ENCODE data around the gene MCRIP2. TPM values are rescaled to one million over a fixed set of nuclear protein-coding genes. Genes with fewer than 3 reads are reported as not detected.

MCRIP2 gene
- total and polyA plus RNA-seq, 10 donors: 23.6 to 106 (median 41.8) TPM

- H3K36me3 ChIP-seq: peaks cover 0 to 13% (median 0%) of the 10 kb centered on the region in 6 donors
- H3K4me1 ChIP-seq: peaks cover 0 to 27% (median 18%) of the 10 kb centered on the region in 6 donors
- no peak overlapping the region for H3K4me3 ChIP-seq
- TF ChIP-seq CTCF (IDR thresholded peaks at IDR 0.05 in 8 of 11, conservative IDR thresholded peaks at IDR 0.05 in 3 of 11) (no peak), POLR2AphosphoS5 (IDR thresholded peaks at IDR 0.05) (no peak), POLR2A (IDR thresholded peaks at IDR 0.05) (no peak)
- no peaks in the 10 kb centered on the region for H3K27me3 ChIP-seq (replicated peaks in 1 of 7)
- intact Hi-C loops (cut with DNase I; ENCODE audit: low total_unique reads): no loop called here
- WGBS, 5 donors: 80 to 94% (median 81%) methylated on average over 6 to 14 of the region's 14 CpGs
- DNase-seq: no peak
- H3K9me3 ChIP-seq: peaks cover 0 to 7% (median 5%) of the 10 kb centered on the region in 8 donors
- peak overlapping the region in 5 of 8 donors; percentile 9 to 60 (median 26) for H3K27ac ChIP-seq
These were observed 31.6 kb upstream of the MCRIP2 start for GRCh38 chr16:609984-610383.

GRCh38 chr16:610513-611381 is 30.9 kb upstream of the MCRIP2 start:
- Histone ChIP-seq H3K27ac (peak overlapping the region in 1 of 8 donors; percentile 60), H3K9me3 (no peaks in the 10 kb centered on the region), H3K27me3 (replicated peaks in 1 of 7) (no peaks in the 10 kb centered on the region), H3K36me3 (peaks cover 0 to 6% (median 0%) of the 10 kb centered on the region in 6 donors), H3K4me1 (peaks cover 0 to 27% (median 18%) of the 10 kb centered on the region in 6 donors), H3K4me3 (no peak overlapping the region)
- TF ChIP-seq POLR2A (IDR thresholded peaks at IDR 0.05): no peak
- TF ChIP-seq POLR2AphosphoS5 (IDR thresholded peaks at IDR 0.05): peak; percentile 7 to 62 (median 50)
- peak; percentile 41 to 91 (median 75) for TF ChIP-seq CTCF (IDR thresholded peaks at IDR 0.05 in 8 of 11, conservative IDR thresholded peaks at IDR 0.05 in 3 of 11)
- WGBS, 5 donors: 71 to 83% (median 73%) methylated on average over 16 to 28 of the region's 28 CpGs
- intact Hi-C loops (cut with DNase I; ENCODE audit: low total_unique reads): no loop called here
- DNase-seq: peak; percentile 86

GRCh38 chr16:615122-615521 is 26.5 kb upstream of the MCRIP2 start:
- 76 to 88% (median 81%) methylated on average over 13 of the region's 13 CpGs for WGBS, 5 donors
- intact Hi-C loops (cut with DNase I; ENCODE audit: low total_unique reads): no loop called here
- H3K4me1 ChIP-seq: peaks cover 0 to 13% (median 9%) of the 10 kb centered on the region in 6 donors
- H3K27me3 ChIP-seq (replicated peaks in 1 of 7): no peaks in the 10 kb centered on the region
- H3K36me3 ChIP-seq: peaks cover 0 to 37% (median 5%) of the 10 kb centered on the region in 6 donors
- no peak for DNase-seq
- TF ChIP-seq POLR2A (IDR thresholded peaks at IDR 0.05) (no peak), CTCF (IDR thresholded peaks at IDR 0.05 in 8 of 11, conservative IDR thresholded peaks at IDR 0.05 in 3 of 11) (no peak), POLR2AphosphoS5 (IDR thresholded peaks at IDR 0.05) (no peak)
- H3K4me3 ChIP-seq: no peak overlapping the region
- no peak overlapping the region for H3K27ac ChIP-seq
- no peaks in the 10 kb centered on the region for H3K9me3 ChIP-seq

Data from spleen (tissue), 11 donors.